ENCODE data around the gene PLXNA2. TPM values are rescaled to one million over a fixed set of nuclear protein-coding genes. Genes with fewer than 3 reads are reported as not detected.

Gene PLXNA2
- total RNA-seq, 1 experiment from 2014 or later: 10.2 TPM

GRCh38 chr1:208156310-208156709 is 87.9 kb downstream of the PLXNA2 start:
- H3K27me3 ChIP-seq (ENCODE audit: insufficient read depth, low read depth): no peaks in the 10 kb centered on the region
- ChIA-PET CTCF (interaction anchor here (0.8 kb wide), 1 partner anchor 89 kb away, joined by 3 read pairs; no protein-coding TSS in a partner anchor), POLR2A (ENCODE audit: unreplicated experiment) (no interaction called here)
- no peak overlapping the region for H2AFZ ChIP-seq
- H3F3A ChIP-seq (ENCODE audit: insufficient read depth, low read depth): peaks cover 17% of the 10 kb centered on the region
- no TSS peak for BruUV-seq (replicated peaks)
- H3K27ac ChIP-seq: no peak overlapping the region
- H3K4me3 ChIP-seq: no peak overlapping the region
- no peaks in the 10 kb centered on the region for H3K9me2 ChIP-seq (ENCODE audit: insufficient read depth)
- H3K36me3 ChIP-seq (ENCODE audit: low read depth): no peaks in the 10 kb centered on the region
- no peaks in the 10 kb centered on the region for H4K20me1 ChIP-seq (ENCODE audit: insufficient read depth)
- H3K4me2 ChIP-seq: no peak overlapping the region
- intact Hi-C loops (cut with micrococcal nuclease; ENCODE audit: unreplicated experiment): no loop called here
- no peak for TF ChIP-seq EZH2 (IDR thresholded peaks at IDR 0.05; ENCODE audit: low read depth)
- no peak for TF ChIP-seq CTCF (conservative IDR thresholded peaks at IDR 0.05)
- DNase-seq: no peak
- H3K79me2 ChIP-seq (ENCODE audit: low read depth): peaks cover 9% of the 10 kb centered on the region; the same call in 1 of the 2 replicates
- H3K9me3 ChIP-seq (ENCODE audit: insufficient read depth, low read depth): no peaks in the 10 kb centered on the region
- peaks cover 29% of the 10 kb centered on the region for H3K4me1 ChIP-seq (replicated peaks; ENCODE audit: insufficient read depth)

GRCh38 chr1:208154679-208155642 is 89.2 kb downstream of the PLXNA2 start:
- ChIA-PET CTCF (interaction anchor here (1.5 kb wide), 1 partner anchor 23 kb away, joined by 7 read pairs; no protein-coding TSS in a partner anchor), POLR2A (ENCODE audit: unreplicated experiment) (interaction anchor here (0.5 to 0.6 kb wide), 3 partner anchors 265 to 1498 kb away, joined by 3 to 4 read pairs (median 3); no protein-coding TSS in a partner anchor)
- intact Hi-C loops (cut with micrococcal nuclease; ENCODE audit: unreplicated experiment): loop anchor here (1.0 kb wide), 3 partner anchors 23 to 29 kb away; no protein-coding TSS in a partner anchor
- Histone ChIP-seq H3K9me3 (ENCODE audit: insufficient read depth, low read depth) (no peaks in the 10 kb centered on the region), H4K20me1 (ENCODE audit: insufficient read depth) (no peaks in the 10 kb centered on the region), H3F3A (ENCODE audit: insufficient read depth, low read depth) (peaks cover 17% of the 10 kb centered on the region), H3K4me3 (no peak overlapping the region), H3K36me3 (ENCODE audit: low read depth) (no peaks in the 10 kb centered on the region), H3K4me2 (peak overlapping the region; percentile 48), H2AFZ (no peak overlapping the region), H3K79me2 (ENCODE audit: low read depth) (peaks cover 9% of the 10 kb centered on the region; the same call in 1 of the 2 replicates), H3K27me3 (ENCODE audit: insufficient read depth, low read depth) (no peaks in the 10 kb centered on the region), H3K27ac (peak overlapping the region; percentile 70), H3K4me1 (replicated peaks; ENCODE audit: insufficient read depth) (peaks cover 29% of the 10 kb centered on the region), H3K9me2 (ENCODE audit: insufficient read depth) (no peaks in the 10 kb centered on the region)
- no TSS peak for BruUV-seq (replicated peaks)
- TF ChIP-seq CTCF (conservative IDR thresholded peaks at IDR 0.05) (no peak), EZH2 (IDR thresholded peaks at IDR 0.05; ENCODE audit: low read depth) (no peak)
- DNase-seq: peak; percentile 75 to 90

- TF ChIP-seq CTCF (conservative IDR thresholded peaks at IDR 0.05) (no peak), EZH2 (IDR thresholded peaks at IDR 0.05; ENCODE audit: low read depth) (no peak)
- ChIA-PET CTCF (interaction anchor here (0.6 to 1.5 kb wide), 3 partner anchors 22 to 684 kb away, joined by 3 to 7 read pairs (median 5); no protein-coding TSS in a partner anchor), POLR2A (ENCODE audit: unreplicated experiment) (interaction anchor here (0.6 kb wide), 1 partner anchor 1261 kb away, joined by 3 read pairs; no protein-coding TSS in a partner anchor)
- no peak overlapping the region for H3K4me3 ChIP-seq
- H3F3A ChIP-seq (ENCODE audit: insufficient read depth, low read depth): peaks cover 19% of the 10 kb centered on the region
- intact Hi-C loops (cut with micrococcal nuclease; ENCODE audit: unreplicated experiment): loop anchor here (1.0 kb wide), 3 partner anchors 22 to 30 kb away; no protein-coding TSS in a partner anchor
- H3K9me2 ChIP-seq (ENCODE audit: insufficient read depth): no peaks in the 10 kb centered on the region
- H2AFZ ChIP-seq: no peak overlapping the region
- DNase-seq: no peak
- H3K79me2 ChIP-seq (ENCODE audit: low read depth): peaks cover 9% of the 10 kb centered on the region; the same call in 1 of the 2 replicates
- H3K27ac ChIP-seq: peak overlapping the region; percentile 70
- no TSS peak for BruUV-seq (replicated peaks)
- H3K36me3 ChIP-seq (ENCODE audit: low read depth): no peaks in the 10 kb centered on the region
- peak overlapping the region; percentile 48 for H3K4me2 ChIP-seq
- no peaks in the 10 kb centered on the region for H4K20me1 ChIP-seq (ENCODE audit: insufficient read depth)
- no peaks in the 10 kb centered on the region for H3K9me3 ChIP-seq (ENCODE audit: insufficient read depth, low read depth)
- peaks cover 29% of the 10 kb centered on the region for H3K4me1 ChIP-seq (replicated peaks; ENCODE audit: insufficient read depth)
- H3K27me3 ChIP-seq (ENCODE audit: insufficient read depth, low read depth): no peaks in the 10 kb centered on the region
Observed at GRCh38 chr1:208154040-208154439, 90.1 kb downstream of the PLXNA2 start.

Measured in PC-9 (cell line).